CD4-positive, alpha-beta T cell treated with Interleukin-15 for 4 hours (primary cell): ENCODE results near the gene AGBL1.
A peak's percentile ranks its signal among the peaks of the same experiment; 100 is the strongest.

Source experiments
- DNase-seq: peaks from one replicate; pipeline ENCODE4 v3.0.0-alpha.2; 2020; ENCODE audit warnings: low spot score

AGBL1 gene

GRCh38 chr15:86645925-86646500 is 566.3 kb downstream of the AGBL1 start:
- no peak for DNase-seq

DNA sequence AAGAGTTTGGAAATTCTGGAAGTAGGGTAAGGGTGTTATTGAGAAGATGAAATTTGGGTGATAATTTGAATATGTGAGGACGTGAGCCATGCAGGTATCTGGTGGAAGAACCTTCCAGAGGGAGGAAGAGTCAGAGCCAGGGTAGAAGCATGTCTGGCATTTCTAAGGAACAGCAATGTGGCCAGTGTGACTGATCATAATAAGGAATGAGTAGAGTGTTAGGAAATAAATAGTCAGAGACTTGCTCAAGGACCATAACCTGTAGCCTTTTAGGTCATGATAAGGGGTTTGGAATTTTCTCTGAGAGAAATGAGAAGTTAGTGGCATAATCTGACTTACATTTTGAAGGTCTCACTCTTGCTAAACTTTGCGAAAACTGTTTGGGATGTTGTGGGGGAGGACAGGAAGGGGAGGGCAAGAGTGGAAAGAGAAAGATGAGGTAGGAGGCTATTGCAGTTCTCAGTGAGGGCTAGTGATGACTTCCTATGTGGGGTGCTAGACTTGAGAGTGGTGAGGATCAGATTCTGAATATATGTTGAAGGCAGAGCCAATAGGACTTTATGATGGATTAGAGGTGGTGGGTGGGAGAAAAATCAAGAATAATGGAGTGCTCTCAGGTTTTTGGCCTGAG is 568.3 kb downstream of the AGBL1 start:
- DNase-seq: no peak

DNA sequence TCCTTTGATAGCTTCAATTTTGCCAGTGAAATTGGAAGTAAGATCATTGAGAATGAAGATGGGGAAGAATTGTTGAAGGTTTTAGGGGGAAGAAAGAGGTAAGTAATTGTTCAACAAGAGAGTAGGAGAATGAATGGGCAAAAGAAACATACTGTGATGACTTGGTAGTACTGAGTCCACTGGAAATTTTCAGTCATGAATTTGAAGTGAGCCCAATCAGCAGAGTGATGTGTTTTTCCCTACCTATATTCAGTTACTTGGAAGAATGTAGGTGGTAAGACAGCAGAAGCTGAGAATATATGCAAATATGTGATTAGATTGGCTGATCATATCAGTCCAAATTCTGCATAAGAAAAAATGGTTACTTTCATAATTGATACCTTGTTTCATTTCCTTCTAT is 569.6 kb downstream of the AGBL1 start:
- no peak for DNase-seq

- no peak for DNase-seq
These were observed 570.4 kb downstream of the AGBL1 start for GRCh38 chr15:86650094-86650493.

DNA sequence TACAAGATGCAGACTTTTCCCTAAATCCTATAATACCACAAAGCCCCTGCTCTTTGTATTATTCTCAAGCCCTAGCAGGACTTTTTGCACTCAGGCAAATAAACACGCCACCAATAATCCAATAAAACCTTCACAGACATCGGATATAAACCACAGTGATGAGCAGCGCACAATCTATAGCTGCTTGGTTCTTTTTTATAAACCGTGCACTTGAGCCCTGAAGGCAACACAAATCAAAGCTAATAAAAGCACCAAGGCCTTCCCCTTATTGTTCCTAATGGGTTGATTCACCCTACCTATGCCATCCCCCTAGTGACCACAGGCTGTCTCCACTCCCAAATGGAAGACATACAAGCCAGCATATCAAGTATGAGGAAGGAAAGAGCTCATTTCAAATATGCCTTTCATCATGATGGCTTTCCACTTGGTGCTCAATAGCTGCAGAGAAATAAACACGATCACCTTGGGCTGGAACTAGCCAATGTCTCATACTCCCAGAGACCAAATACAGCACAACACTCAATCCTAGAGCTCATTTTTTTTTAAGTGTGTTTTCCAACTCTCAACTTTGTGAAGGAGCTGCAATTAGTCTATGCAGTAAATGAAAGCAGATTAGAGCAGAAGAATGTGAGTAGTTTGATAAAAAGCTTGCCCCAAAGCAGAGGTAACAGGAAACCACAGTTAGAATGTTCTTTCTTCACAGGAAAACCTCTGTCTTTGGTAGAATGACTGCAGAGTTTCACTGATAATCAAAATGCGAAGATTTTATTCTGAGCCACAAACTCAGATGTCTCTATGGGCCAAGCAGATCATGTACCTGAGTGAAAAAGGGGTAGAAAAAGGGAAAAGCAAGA is 573.9 kb downstream of the AGBL1 start:
- DNase-seq: peak; percentile 23

- no peak for DNase-seq
These were observed 574.8 kb downstream of the AGBL1 start for GRCh38 chr15:86654501-86654900.

- DNase-seq: no peak
These were observed 577.6 kb downstream of the AGBL1 start for GRCh38 chr15:86657305-86657704.

- DNase-seq: no peak
These were observed 580.2 kb downstream of the AGBL1 start for GRCh38 chr15:86659724-86660411.

GRCh38 chr15:86661580-86661979 is 581.9 kb downstream of the AGBL1 start:
- DNase-seq: no peak

DNA sequence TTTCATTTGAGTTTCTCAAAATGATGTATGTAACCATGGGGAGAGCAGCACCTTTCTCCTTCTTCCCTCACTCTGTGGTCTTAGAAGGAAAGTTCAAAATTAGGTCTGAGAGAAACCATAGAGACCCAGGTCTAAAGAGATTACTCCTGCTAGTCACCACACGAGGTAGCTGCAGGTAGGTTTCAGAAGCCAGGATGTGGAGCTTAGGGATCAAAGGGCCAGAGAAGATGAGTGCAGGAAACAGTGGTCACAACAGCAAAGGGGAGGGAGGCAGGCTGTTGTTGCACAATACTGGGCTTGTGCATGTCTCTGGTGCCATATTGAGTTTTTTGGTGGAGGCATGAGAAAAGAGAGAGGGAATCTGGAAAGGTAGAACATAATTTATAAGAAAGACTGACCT is 583.6 kb downstream of the AGBL1 start:
- no peak for DNase-seq

DNA sequence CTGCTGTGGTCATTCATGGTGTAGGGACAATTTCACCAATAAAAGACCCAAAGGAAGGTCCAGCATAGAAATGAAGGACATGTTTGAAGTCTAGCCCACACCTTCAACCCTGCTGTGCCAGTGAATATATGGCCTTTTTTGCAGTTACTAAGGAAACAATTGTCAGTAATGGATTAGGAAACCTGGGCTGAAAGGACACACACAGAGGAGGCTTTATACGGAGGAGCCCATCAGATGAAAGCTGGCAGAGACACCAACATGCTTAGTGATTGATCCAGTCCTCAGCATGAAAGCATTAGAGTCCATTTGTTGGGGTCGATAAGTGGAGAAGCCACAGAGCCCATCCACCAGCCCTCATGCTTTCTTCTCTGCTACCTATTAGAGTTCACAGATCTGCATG is 584.3 kb downstream of the AGBL1 start:
- DNase-seq: no peak

- DNase-seq: no peak
These were observed 584.9 kb downstream of the AGBL1 start for GRCh38 chr15:86664581-86664980.

GRCh38 chr15:86676002-86676401 is 596.3 kb downstream of the AGBL1 start:
- no peak for DNase-seq

DNA sequence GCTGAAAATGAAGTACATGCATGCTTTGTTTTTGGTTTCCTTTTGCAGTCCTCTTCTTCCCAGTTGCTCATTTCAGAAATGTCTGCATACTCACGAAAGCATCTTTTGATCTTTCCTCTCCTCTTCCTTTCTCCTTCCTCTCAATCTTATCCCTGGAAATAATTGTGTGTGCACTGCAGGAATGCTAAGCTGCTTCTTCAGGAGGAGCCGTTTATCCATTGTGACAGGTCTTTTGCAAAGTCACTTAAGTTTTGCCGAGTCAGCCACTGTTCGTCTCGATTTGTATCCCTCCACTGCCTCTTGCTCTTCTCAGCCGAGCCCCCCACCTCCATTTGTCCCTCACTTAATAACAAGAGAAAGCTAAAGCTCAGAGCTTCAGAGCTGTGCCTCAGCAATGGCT is 597.6 kb downstream of the AGBL1 start:
- no peak for DNase-seq

GRCh38 chr15:86685263-86685662 is 605.6 kb downstream of the AGBL1 start:
- DNase-seq: no peak

DNA sequence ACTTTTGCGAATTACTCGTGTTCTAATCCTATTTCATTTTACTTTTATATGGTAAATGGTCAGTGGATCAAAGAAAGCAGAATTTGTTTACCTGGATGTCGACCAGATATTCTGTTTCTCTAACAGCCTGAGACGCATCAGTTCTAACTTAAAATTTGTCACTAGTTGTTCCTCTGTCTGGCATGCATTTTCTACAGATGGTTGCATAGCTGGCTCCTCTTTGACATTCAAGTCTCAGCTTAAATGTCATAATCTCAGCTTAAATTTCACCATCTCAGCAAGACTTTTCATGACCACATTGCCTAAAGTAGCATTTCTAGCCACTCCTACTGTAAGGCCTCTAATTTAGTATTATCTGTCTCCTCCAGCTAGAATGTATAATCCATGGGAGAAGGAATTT is 609.3 kb downstream of the AGBL1 start:
- DNase-seq: no peak

- no peak for DNase-seq
These were observed 610.9 kb downstream of the AGBL1 start for GRCh38 chr15:86690566-86690965.

DNA sequence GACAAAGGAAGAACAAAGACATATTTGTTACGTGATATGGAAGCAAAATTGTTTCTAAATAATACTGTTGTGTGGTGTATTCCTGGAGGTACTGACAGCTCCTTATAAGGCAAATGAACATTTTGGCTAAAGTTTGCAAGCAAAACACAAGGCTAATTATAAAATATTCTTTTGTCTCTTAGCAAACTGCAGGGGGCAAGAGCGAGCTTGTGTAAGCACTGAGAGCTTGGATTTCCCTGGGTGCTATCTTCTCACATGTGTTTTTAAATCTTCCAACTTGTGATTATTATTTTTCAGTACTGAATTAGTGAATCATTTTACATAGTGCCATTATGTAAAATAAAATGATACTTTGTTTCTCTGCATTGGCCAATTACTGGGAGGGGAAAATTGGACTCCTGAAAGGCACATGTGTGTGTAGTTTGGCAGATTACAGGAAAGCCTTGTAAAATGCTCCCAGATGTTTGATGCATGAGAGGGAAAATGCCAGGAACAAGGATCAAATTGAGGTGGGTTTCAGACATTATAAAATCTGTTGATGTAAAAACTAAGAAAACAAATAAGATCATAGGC is 611.5 kb downstream of the AGBL1 start:
- no peak for DNase-seq

DNA sequence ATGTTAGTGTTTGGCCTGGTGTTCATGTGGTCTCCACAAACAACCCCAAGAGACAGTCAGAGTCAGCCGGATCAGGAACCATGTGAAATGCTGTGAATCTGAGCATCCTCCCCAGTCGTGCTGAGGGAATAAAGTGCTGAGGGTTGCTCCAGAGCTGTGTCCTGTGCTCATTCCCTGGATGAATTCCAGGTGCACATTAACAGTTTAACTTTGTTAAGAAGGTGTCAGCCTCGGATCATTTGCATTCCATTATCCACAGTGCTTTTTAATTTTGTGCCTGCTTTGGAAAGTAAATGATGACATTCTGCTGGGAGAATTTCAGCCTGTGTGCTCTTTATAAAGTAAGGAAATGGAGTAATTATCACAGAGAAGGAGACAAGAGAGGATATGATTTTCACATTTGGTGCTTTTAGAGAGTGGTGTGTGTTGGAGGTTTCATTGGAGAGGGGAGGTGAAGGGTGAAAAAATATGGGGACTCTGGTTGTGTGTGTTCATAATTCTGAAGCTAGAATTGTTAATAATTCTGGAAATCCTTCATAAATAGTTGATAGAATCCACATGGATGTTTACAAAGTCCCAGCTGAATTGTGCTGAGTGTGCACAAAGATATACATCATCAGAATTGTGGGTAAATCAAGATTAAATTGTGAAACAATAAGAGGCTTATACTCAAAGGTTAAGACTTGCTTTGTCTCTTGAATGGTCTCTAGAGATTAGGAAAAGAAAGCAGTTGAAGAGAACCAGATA is 621.4 kb downstream of the AGBL1 start:
- no peak for DNase-seq

- DNase-seq: no peak
These were observed 621.9 kb downstream of the AGBL1 start for GRCh38 chr15:86701611-86701963.

DNA sequence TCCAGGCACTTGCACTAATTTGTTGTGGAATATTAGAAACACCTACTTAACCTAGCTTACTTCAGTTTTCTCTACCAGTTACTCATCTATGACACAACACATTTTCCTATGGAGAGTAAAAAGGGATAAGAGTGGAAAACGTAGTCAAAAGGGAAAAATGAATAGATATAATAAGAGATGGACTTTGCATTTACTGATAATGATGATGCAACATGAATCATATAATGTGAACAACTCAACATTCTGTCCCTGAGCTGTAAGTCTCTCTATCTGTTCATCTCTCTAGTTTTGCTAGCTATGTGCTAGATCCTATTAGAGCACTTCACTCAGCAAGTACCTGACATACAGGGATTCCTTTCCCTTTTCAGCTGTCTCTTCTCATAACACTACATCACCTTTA is 627.1 kb downstream of the AGBL1 start:
- no peak for DNase-seq

GRCh38 chr15:86711476-86711875 is 631.8 kb downstream of the AGBL1 start:
- DNase-seq: no peak
